IPS-18a (cell line): ENCODE measurements around the gene IFNA14.
"Not testable (repeated sequence)": the region's sequence is repeated elsewhere in the genome, so short reads cannot be mapped to it uniquely, and the experiment has no call there.

Experiments
- H3K27ac ChIP-seq: one replicate; pipeline ENCODE4 v1.5.1; 2013; ENCODE audit warnings: low read length
- H3K27me3 ChIP-seq: one replicate; pipeline ENCODE4 v1.6.1; 2013; ENCODE audit warnings: mild to moderate bottlenecking, low read length; ENCODE audit not compliant: control insufficient read depth, insufficient read depth
- H3K36me3 ChIP-seq: one replicate; pipeline ENCODE4 v1.6.1; 2013; ENCODE audit warnings: low read depth, low read length; ENCODE audit not compliant: control insufficient read depth
- H3K4me1 ChIP-seq: one replicate; pipeline ENCODE4 v1.6.1; 2013; ENCODE audit warnings: low read depth, low read length; ENCODE audit not compliant: control insufficient read depth
- H3K4me3 ChIP-seq: one replicate; pipeline ENCODE4 v1.5.1; 2013; ENCODE audit warnings: low read length
- H3K9ac ChIP-seq: one replicate; pipeline ENCODE4 v1.6.1; 2013; ENCODE audit warnings: mild to moderate bottlenecking, low read length, moderate library complexity
- H3K9me3 ChIP-seq: one replicate; pipeline ENCODE4 v1.6.1; 2013; ENCODE audit warnings: low read depth, low read length; ENCODE audit not compliant: control insufficient read depth

The IFNA14 gene

GRCh38 chr9:21212160-21212559, 27.6 kb downstream of the IFNA14 start:
- not testable (repeated sequence) for H3K9ac ChIP-seq, H3K27ac ChIP-seq, H3K36me3 ChIP-seq, H3K9me3 ChIP-seq, H3K4me3 ChIP-seq, H3K27me3 ChIP-seq, H3K4me1 ChIP-seq

GRCh38 chr9:21210782-21211181, 29.0 kb downstream of the IFNA14 start:
- H3K27ac ChIP-seq, H3K9me3 ChIP-seq, H3K36me3 ChIP-seq, H3K4me1 ChIP-seq, H3K27me3 ChIP-seq, H3K9ac ChIP-seq, H3K4me3 ChIP-seq: not testable (repeated sequence)

- Histone ChIP-seq H3K9me3 (no peaks in the 10 kb centered on the region), H3K27ac (no peak overlapping the region), H3K4me3 (no peak overlapping the region), H3K36me3 (no peaks in the 10 kb centered on the region), H3K4me1 (no peaks in the 10 kb centered on the region), H3K27me3 (no peaks in the 10 kb centered on the region), H3K9ac (no peak overlapping the region)
Measured at GRCh38 chr9:21210311-21210710, 29.5 kb downstream of the IFNA14 start.

- H3K9me3 ChIP-seq, H3K27me3 ChIP-seq, H3K9ac ChIP-seq, H3K36me3 ChIP-seq, H3K4me1 ChIP-seq, H3K27ac ChIP-seq, H3K4me3 ChIP-seq: not testable (repeated sequence)
Measured at GRCh38 chr9:21207043-21207442, 32.8 kb downstream of the IFNA14 start, which contains the start of gene IFNA10. Gene IFNA10, minus strand, starts transcription at chr9:21207143. Its CDS starts 46 bp downstream, at chr9:21207097.

GRCh38 chr9:21205204-21205603, 34.6 kb downstream of the IFNA14 start:
- no peaks in the 10 kb centered on the region for H3K4me1 ChIP-seq
- H3K9me3 ChIP-seq = no peaks in the 10 kb centered on the region
- no peak overlapping the region for H3K9ac ChIP-seq
- H3K36me3 ChIP-seq = no peaks in the 10 kb centered on the region
- no peak overlapping the region for H3K27ac ChIP-seq
- H3K4me3 ChIP-seq = no peak overlapping the region
- no peaks in the 10 kb centered on the region for H3K27me3 ChIP-seq

- H3K4me3 ChIP-seq, H3K9me3 ChIP-seq, H3K27me3 ChIP-seq, H3K4me1 ChIP-seq, H3K36me3 ChIP-seq, H3K27ac ChIP-seq, H3K9ac ChIP-seq: not testable (repeated sequence)
Measured at GRCh38 chr9:21202105-21202504, 37.7 kb downstream of the IFNA14 start, which contains the start of gene IFNA7. Gene IFNA7, minus strand, starts transcription at chr9:21202205. Its CDS starts 40 bp downstream, at chr9:21202165.

- H3K4me3 ChIP-seq, H3K9ac ChIP-seq, H3K27me3 ChIP-seq, H3K36me3 ChIP-seq, H3K27ac ChIP-seq, H3K9me3 ChIP-seq, H3K4me1 ChIP-seq: not testable (repeated sequence)
Measured at GRCh38 chr9:21194867-21195776, 44.7 kb downstream of the IFNA14 start.
